ENCODE measurements around the gene SNX24. TPM values are rescaled to one million over a fixed set of nuclear protein-coding genes. Genes with fewer than 3 reads are reported as not detected.
A peak's percentile ranks its signal among the peaks of the same experiment; 100 is the strongest.

The SNX24 gene
- total and polyA plus RNA-seq, 9 of the 15 experiments (the other 6 are each of a cell fraction or from before 2014, with no cell fraction given) = 5.3 to 10.1 (median 7.9) TPM

- no peak for TF ChIP-seq SIRT6 (IDR thresholded peaks at IDR 0.05; ENCODE audit: low read depth, low read length)
- no peak for TF ChIP-seq MBD2 (IDR thresholded peaks at IDR 0.05; ENCODE audit: borderline replicate concordance, low read depth)
- no peak for TF ChIP-seq ASH1L (IDR thresholded peaks at IDR 0.05; ENCODE audit: borderline replicate concordance, low read depth, partially characterized antibody)
- TF ChIP-seq NFRKB (IDR thresholded peaks at IDR 0.05; ENCODE audit: low read depth) = no peak
- TF ChIP-seq XRCC4 (IDR thresholded peaks at IDR 0.05; ENCODE audit: extremely low read depth, insufficient read depth, insufficient read length) = no peak
- TF ChIP-seq SNIP1 (IDR thresholded peaks at IDR 0.05; ENCODE audit: low read depth) = no peak
- no peak for TF ChIP-seq FOXP1 (CRISPR knock-in tag; IDR thresholded peaks at IDR 0.05)
- no peak for TF ChIP-seq NR2C1 (IDR thresholded peaks at IDR 0.05)
- TF ChIP-seq NR2C1 (tag; IDR thresholded peaks at IDR 0.05) = peak; percentile 58; the same call in 1 of the 2 replicates
- TF ChIP-seq USF2 (CRISPR knock-in tag; IDR thresholded peaks at IDR 0.05) = no peak
- TF ChIP-seq CREBBP (IDR thresholded peaks at IDR 0.05; ENCODE audit: low read depth, low read length) = no peak
- peak; percentile 53; the same call in 1 of the 2 replicates for TF ChIP-seq MECOM (CRISPR knock-in tag; IDR thresholded peaks at IDR 0.05)
- TF ChIP-seq ILK (tag; IDR thresholded peaks at IDR 0.05; ENCODE audit: borderline replicate concordance, low read depth) = no peak
- no peak for TF ChIP-seq NR2F6 (CRISPR knock-in tag; IDR thresholded peaks at IDR 0.05)
- no peak for TF ChIP-seq ZNF511 (CRISPR knock-in tag; IDR thresholded peaks at IDR 0.05)
- TF ChIP-seq SP2 (IDR thresholded peaks at IDR 0.05; ENCODE audit: extremely low read depth, low read depth, low read length, poor library complexity, severe bottlenecking) = no peak
- TF ChIP-seq TCF7 (IDR thresholded peaks at IDR 0.05; ENCODE audit: borderline replicate concordance) = no peak
- TF ChIP-seq ZNF445 (CRISPR knock-in tag; IDR thresholded peaks at IDR 0.05; ENCODE audit: low read depth) = no peak
- no peak for TF ChIP-seq ZNF124 (CRISPR knock-in tag; IDR thresholded peaks at IDR 0.05)
- peak; percentile 61; the same call in 1 of the 2 replicates for TF ChIP-seq PTTG1 (tag; IDR thresholded peaks at IDR 0.05; ENCODE audit: low read depth)
- TF ChIP-seq CREB3 (tag; conservative IDR thresholded peaks at IDR 0.05; ENCODE audit: low read depth) = peak; percentile 73; the same call in 1 of the 2 replicates
- no peak for TF ChIP-seq MYBL2 (IDR thresholded peaks at IDR 0.05; ENCODE audit: low read depth)
- no peak for TF ChIP-seq MYBL2 (CRISPR knock-in tag; IDR thresholded peaks at IDR 0.05; ENCODE audit: borderline replicate concordance)
- no peak for TF ChIP-seq CBFA2T2 (conservative IDR thresholded peaks at IDR 0.05)
- TF ChIP-seq ZNF764 (CRISPR knock-in tag; IDR thresholded peaks at IDR 0.05; ENCODE audit: low read depth) = no peak
- no peak for TF ChIP-seq ZNF197 (CRISPR knock-in tag; IDR thresholded peaks at IDR 0.05; ENCODE audit: low read depth)
- no peak for TF ChIP-seq MAFG (tag; conservative IDR thresholded peaks at IDR 0.05)
- TF ChIP-seq NELFE (IDR thresholded peaks at IDR 0.05; ENCODE audit: insufficient read depth, insufficient read length) = no peak
- TF ChIP-seq ZNF239 (CRISPR knock-in tag; IDR thresholded peaks at IDR 0.05) = peak; percentile 55
These were observed 19.4 kb downstream of the SNX24 start (continued) for GRCh38 chr5:122864842-122865241.
